GM12878 (cell line): Measurements from ENCODE around the gene HS3ST1. TPM values are rescaled to one million over a fixed set of nuclear protein-coding genes. Genes with fewer than 3 reads are reported as not detected.

ENCODE experiments used
- ATAC-seq: fragments of 200-7000 bp; cut with Tn5 transposase; 3 replicates; pipeline ENCODE4 v1.9.1; 2020; ENCODE audit warnings: mild to moderate bottlenecking, moderate library complexity
- BruUV-seq: library from RNA; stranded (reverse); fragments of 400-500 nt; replicated peaks from 2 replicates; lab custom pipeline; 2021; lab: Mats Ljungman, UMichigan
- CTCF ChIA-PET: fragments of 300-600 bp; sonication (Branson Sonifier 250); formaldehyde crosslinking; extraction: SDS; loops from one replicate; lab custom pipeline; 2021; ENCODE audit warnings: inconsistent platforms; lab: Yijun Ruan, JAX
- POLR2A ChIA-PET: fragments of 350-600 bp; formaldehyde crosslinking; extraction: SDS; loops from one replicate; lab custom pipeline; 2021; ENCODE audit warnings: inconsistent platforms; lab: Charles Lee
- RAD21 ChIA-PET: fragments of 300-600 bp; sonication (Branson Sonifier 250); formaldehyde crosslinking; loops from one replicate; lab custom pipeline; 2023; ENCODE audit warnings: antibody characterized with exemption; ENCODE audit not compliant: unreplicated experiment; lab: Charles Lee
- SMC1A ChIA-PET: fragments of 300-600 bp; sonication (Branson Sonifier 250); formaldehyde crosslinking; loops from one replicate; lab custom pipeline; 2023; ENCODE audit not compliant: unreplicated experiment, uncharacterized antibody; lab: Charles Lee
- DNase-seq: peaks from one replicate; pipeline ENCODE4 v3.0.0-alpha.2; 2011; ENCODE audit warnings: low read depth, low spot score
- FAIRE-seq: peaks from 3 replicates; lab custom pipeline; 2011; peaks lifted over from hg19 to GRCh38; lab: Jason Lieb, UNC
- H2AFZ ChIP-seq: 2 replicates; pipeline ENCODE4 v1.6.0; 2011; ENCODE audit warnings: low read depth, low read length, control low read depth; ENCODE audit not compliant: control insufficient read depth
- H3K27ac ChIP-seq: 2 replicates; pipeline ENCODE4 v1.5.1; 2011; ENCODE audit warnings: control low read depth; ENCODE audit not compliant: control insufficient read depth, insufficient read depth
- H3K27me3 ChIP-seq, 2 experiments: replicated peaks in 1 of 2; 2 replicates each; pipeline versions ENCODE4 v1.6.0 to v1.6.1; 2011; ENCODE audit warnings: low read length in 1 of 2; ENCODE audit not compliant: control insufficient read depth in 2 of 2, insufficient read depth in 2 of 2
- H3K36me3 ChIP-seq, 2 experiments: 2 replicates each; pipeline ENCODE4 v1.5.1; 2011; ENCODE audit warnings: low read length in 1 of 2; ENCODE audit not compliant: control insufficient read depth in 2 of 2, insufficient read depth in 2 of 2
- H3K4me1 ChIP-seq: 2 replicates; pipeline ENCODE4 v1.6.1; 2011; ENCODE audit warnings: mild to moderate bottlenecking, low read length, moderate library complexity, mixed read lengths; ENCODE audit not compliant: control insufficient read depth, insufficient read depth
- H3K4me2 ChIP-seq: 2 replicates; pipeline ENCODE4 v1.6.0; 2011; ENCODE audit warnings: control low read depth; ENCODE audit not compliant: control insufficient read depth, insufficient read depth
- H3K4me3 ChIP-seq: fragments of 200-600 bp; sonication (generic); 2 replicates; pipeline ENCODE4 v1.5.1; 2016
- H3K79me2 ChIP-seq: 2 replicates; pipeline ENCODE4 v1.6.0; 2011; ENCODE audit warnings: low read length; ENCODE audit not compliant: control insufficient read depth, insufficient read depth
- H3K9ac ChIP-seq: 2 replicates; pipeline ENCODE4 v1.8.0; 2011; ENCODE audit warnings: low read length, control low read depth, mixed read lengths; ENCODE audit not compliant: control insufficient read depth, insufficient read depth
- H3K9me3 ChIP-seq: replicated peaks from 3 replicates; pipeline ENCODE4 v1.5.1; 2011; ENCODE audit warnings: mild to moderate bottlenecking, low read length; ENCODE audit not compliant: control insufficient read depth, insufficient read depth
- H4K20me1 ChIP-seq: 2 replicates; pipeline ENCODE4 v1.6.0; 2011; ENCODE audit not compliant: control insufficient read depth, insufficient read depth
- DPF2 ChIP-seq: fragments of 450-650 bp; IDR thresholded peaks from 2 replicates; pipeline ENCODE4 v1.6.1; 2017; ENCODE audit warnings: mild to moderate bottlenecking
- EGR1 ChIP-seq, 2 experiments: IDR thresholded peaks; 1 replicate in 1 of 2; 2 replicates in 1 of 2; pipeline ENCODE4 v1.6.1; 2011 to 2012; ENCODE audit warnings: low read depth in 2 of 2, low read length in 2 of 2, borderline replicate concordance in 1 of 2, mild to moderate bottlenecking in 1 of 2, moderate library complexity in 1 of 2
- GATAD2B ChIP-seq: fragments of 450-650 bp; conservative IDR thresholded peaks from 2 replicates; pipeline ENCODE4 v1.6.1; 2017; ENCODE audit warnings: low read depth, mild to moderate bottlenecking, moderate library complexity
- MEF2A ChIP-seq: IDR thresholded peaks from 2 replicates; pipeline ENCODE4 v1.6.1; 2011; ENCODE audit warnings: low read depth, mild to moderate bottlenecking, low read length, moderate library complexity; ENCODE audit not compliant: insufficient read depth
- RUNX3 ChIP-seq: IDR thresholded peaks from 2 replicates; pipeline ENCODE4 v1.6.1; 2012; ENCODE audit warnings: low read length, inconsistent platforms
- SPI1 ChIP-seq: IDR thresholded peaks from 2 replicates; pipeline ENCODE4 v1.6.1; 2011; ENCODE audit warnings: low read depth, mild to moderate bottlenecking, low read length, moderate library complexity, borderline replicate concordance; ENCODE audit not compliant: insufficient read depth
- SRF ChIP-seq, 2 experiments: IDR thresholded peaks; 2 replicates each; pipeline ENCODE4 v1.6.1; 2011; ENCODE audit warnings: low read depth in 2 of 2, low read length in 2 of 2, mild to moderate bottlenecking in 1 of 2, moderate library complexity in 1 of 2
- TCF3 ChIP-seq: IDR thresholded peaks from 2 replicates; pipeline ENCODE4 v1.6.1; 2012; ENCODE audit warnings: low read depth, mild to moderate bottlenecking, low read length, borderline replicate concordance; ENCODE audit not compliant: insufficient read depth
- WGBS: methylation state at CpG from one replicate; pipeline ENCODE4 v1.1.6; 2016; ENCODE audit warnings: low lambda C conversion rate; ENCODE audit not compliant: insufficient replicate concordance, insufficient coverage; ENCODE audit errors: missing lambda C conversion rate; 5-methylcytosine and 5-hydroxymethylcytosine counted together
- in situ Hi-C: fragments of 300-500 bp; cut with MboI; formaldehyde crosslinking; loops from 9 replicates; pipeline ENCODE4 v1.14.3; 2018; ENCODE audit warnings: mixed read lengths
- intact Hi-C: fragments of 100-400 bp; cut with micrococcal nuclease; formaldehyde crosslinking; loops from one replicate; pipeline ENCODE4 v1.14.2; 2022; ENCODE audit not compliant: unreplicated experiment
- polyA plus RNA-seq, 11 experiments: library from polyadenylated mRNA; depleted of rRNA in 4 of 11; unstranded in 6 of 11; stranded (reverse) in 5 of 11; fragments of >200 nt; fragmentation: Nextera tagmentation in 4 of 11; fragmentation: Illumina TruSeq in 1 of 11; extraction: Ambion mirVana in 4 of 11; extraction: Trizol in 1 of 11; gene quantifications; 1 replicate in 1 of 11; 2 replicates in 10 of 11; pipeline versions ENCODE4 v1.2.1 to v1.2.3, GENCODE V29; 2011 to 2016; ENCODE audit warnings: inconsistent platforms in 2 of 11, missing spikeins in 2 of 11, low read depth in 1 of 11
- total RNA-seq, 4 experiments: library from RNA; depleted of rRNA in 3 of 4; stranded (reverse); fragments of >200 nt in 3 of 4; fragmentation: Illumina TruSeq in 1 of 4; extraction: Trizol in 1 of 4; gene quantifications; 2 replicates each; pipeline versions ENCODE4 v1.2.1 to v1.2.3, GENCODE V29; 2013 to 2021

HS3ST1 gene
- total and polyA plus RNA-seq, 10 of the 15 experiments (the other 5 are each of a cell fraction or from before 2014, with no cell fraction given), result 0.03 to 0.65 (median 0.13) TPM

DNA sequence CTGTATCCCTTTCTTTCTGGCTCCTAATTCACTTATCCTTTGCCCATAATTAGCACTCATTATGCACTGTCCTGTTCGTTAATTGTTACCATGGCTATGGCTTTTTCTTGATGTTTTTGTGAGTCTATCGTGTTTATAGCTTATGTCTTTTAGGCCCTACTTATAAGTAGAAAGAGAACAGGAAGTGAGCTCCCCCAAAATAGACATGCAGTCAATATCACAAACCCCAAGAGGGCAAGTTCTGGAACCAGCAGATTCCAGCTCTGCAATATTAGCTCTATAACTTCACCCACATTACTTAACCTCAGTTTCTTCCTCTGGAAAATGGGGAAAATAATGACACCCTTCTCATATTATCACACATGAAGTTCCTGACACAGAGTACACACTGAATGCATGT, 7.4 kb upstream of the HS3ST1 start:
- peak overlapping the region; percentile 13; the same call in 1 of the 2 replicates for H3K27ac ChIP-seq
- peak; percentile 24; the same call in 1 of the 3 replicates for ATAC-seq
- no TSS peak for BruUV-seq

DNA sequence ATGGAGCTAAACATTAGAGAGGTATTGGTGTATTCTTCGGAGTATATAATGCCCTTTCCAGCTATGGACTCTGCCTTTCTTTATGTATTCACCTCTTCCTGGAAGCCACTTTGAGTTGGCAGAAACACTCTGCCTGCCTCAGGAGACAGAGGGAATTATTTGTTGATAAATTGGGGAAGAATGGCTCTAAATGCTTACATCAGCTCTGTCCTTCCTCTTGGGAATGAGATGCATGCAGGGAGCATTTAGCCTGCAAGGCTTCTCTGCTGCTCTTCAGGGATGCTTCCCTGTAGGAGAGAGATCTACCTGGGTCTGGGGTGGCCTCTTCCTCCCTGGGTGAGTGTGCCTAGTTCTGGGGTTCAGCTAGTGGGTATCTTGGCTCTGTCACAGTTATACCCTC, 6.9 kb upstream of the HS3ST1 start:
- in situ Hi-C loops, result no loop called here

More for the DNA sequence above, 7.4 kb upstream of the HS3ST1 start:
- DNase-seq (no peak), FAIRE-seq (no peak)
- SMC1A ChIA-PET, result interaction anchor here (0.6 to 2.4 kb wide), 7 partner anchors 10 to 640 kb away, joined by 3 to 6 read pairs (median 3); no protein-coding TSS in a partner anchor
- H3K36me3 ChIP-seq, result no peaks in the 10 kb centered on the region
- H3K27me3 ChIP-seq, result no peaks in the 10 kb centered on the region
- POLR2A ChIA-PET, result no interaction called here
- H3K79me2 ChIP-seq, result no peaks in the 10 kb centered on the region
- H3K4me2 ChIP-seq, result peak overlapping the region; percentile 40
- no peak overlapping the region for H3K4me3 ChIP-seq
- RAD21 ChIA-PET, result interaction anchor here (0.6 to 1.7 kb wide), 2 partner anchors 12 to 761 kb away, joined by 3 to 6 read pairs; no protein-coding TSS in a partner anchor
- in situ Hi-C loops, result no loop called here
- no peaks in the 10 kb centered on the region for H3K9me3 ChIP-seq
- 0% methylated on average over 2 of the region's 2 CpGs for WGBS
- CTCF ChIA-PET, result interaction anchor here (1.2 to 2.6 kb wide), 4 partner anchors 10 to 854 kb away, joined by 3 to 13 read pairs (median 8); no protein-coding TSS in a partner anchor
- peak overlapping the region; percentile 55 for H2AFZ ChIP-seq
- no peaks in the 10 kb centered on the region for H4K20me1 ChIP-seq
- intact Hi-C loops, result no loop called here
- peaks cover 9% of the 10 kb centered on the region; the same call in 1 of the 2 replicates for H3K4me1 ChIP-seq
- no peak overlapping the region for H3K9ac ChIP-seq
- TF ChIP-seq RUNX3 (0 out of 2 replicates have a peak, but pooled peaks have one; percentile 19), SPI1 (0 out of 2 replicates have a peak, but pooled peaks have one; percentile 34), EGR1 (IDR thresholded peaks at IDR 0.05; ENCODE audit: borderline replicate concordance in 1 of 2, low read depth in 2 of 2, low read length in 2 of 2) (no peak), GATAD2B (no peak), TCF3 (no peak), MEF2A (peak; percentile 76), SRF (IDR thresholded peaks at IDR 0.05; ENCODE audit: low read depth in 2 of 2, low read length in 2 of 2) (0 out of 4 replicates have a peak, but pooled peaks of 1 of the 2 experiments have one; percentile 21)

More for the DNA sequence above, 6.9 kb upstream of the HS3ST1 start:
- no peak overlapping the region for H3K4me3 ChIP-seq
- H3K9ac ChIP-seq, result no peak overlapping the region
- intact Hi-C loops, result no loop called here
- no peak for TF ChIP-seq MEF2A
- no peak for TF ChIP-seq DPF2
- H3K27me3 ChIP-seq, result no peaks in the 10 kb centered on the region
- peak overlapping the region; percentile 55 for H2AFZ ChIP-seq
- whole genome bisulfite sequencing, result 52% methylated on average over 1 of the region's 1 CpG
- no TSS peak for BruUV-seq
- peaks cover 9% of the 10 kb centered on the region; the same call in 1 of the 2 replicates for H3K4me1 ChIP-seq
- 0 out of 2 replicates have a peak overlapping the region, but pooled peaks have one; percentile 13 for H3K27ac ChIP-seq
- H3K4me2 ChIP-seq, result peak overlapping the region; percentile 40; the same call in 1 of the 2 replicates
- no peaks in the 10 kb centered on the region for H3K79me2 ChIP-seq
- ChIA-PET RAD21 (interaction anchor here (1.7 kb wide), 1 partner anchor 12 kb away, joined by 6 read pairs; no protein-coding TSS in a partner anchor), CTCF (interaction anchor here (0.6 to 2.6 kb wide), 6 partner anchors 9 to 853 kb away, joined by 3 to 13 read pairs (median 4); no protein-coding TSS in a partner anchor), POLR2A (no interaction called here), SMC1A (interaction anchor here (0.6 to 2.4 kb wide), 8 partner anchors 7 to 640 kb away, joined by 3 to 6 read pairs (median 4); no protein-coding TSS in a partner anchor)
- no peak for ATAC-seq
- no peak for FAIRE-seq
- no peaks in the 10 kb centered on the region for H4K20me1 ChIP-seq
- no peaks in the 10 kb centered on the region for H3K9me3 ChIP-seq
- no peak for DNase-seq
- no peaks in the 10 kb centered on the region for H3K36me3 ChIP-seq
